ENCODE results near the gene MRPL27.
"Not testable (repeated sequence)": the region's sequence is repeated elsewhere in the genome, so short reads cannot be mapped to it uniquely, and the experiment has no call there.

Gene MRPL27

GRCh38 chr17:50372758-50373556 lies at the start of gene MRPL27, which contains the start of gene EME1:
Gene MRPL27, minus strand, starts transcription at chr17:50373184. Its CDS starts 14 bp downstream, at chr17:50373170.
Gene EME1, plus strand, starts transcription at chr17:50373229. Its CDS starts 1,980 bp downstream, at chr17:50375209.
- no peak for FAIRE-seq

DNA sequence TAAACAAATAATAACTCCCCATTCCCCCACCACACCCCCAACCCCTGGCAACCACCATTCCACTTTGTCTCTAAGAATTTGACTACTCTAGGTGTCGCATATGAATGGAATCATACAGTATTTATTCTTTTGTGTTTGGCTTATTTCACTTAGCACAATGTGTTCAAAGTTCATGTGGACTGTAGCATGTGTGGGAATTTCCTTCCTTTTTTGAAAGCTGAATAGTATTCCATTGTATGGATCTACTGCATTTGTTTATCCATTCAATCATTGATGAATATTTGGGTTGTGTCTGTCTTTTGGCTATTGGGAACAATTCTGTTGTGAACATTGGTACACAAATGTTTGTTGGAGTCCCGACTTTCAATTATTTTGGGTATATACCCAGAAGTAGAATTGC lies 49.8 kb upstream of the MRPL27 start:
- FAIRE-seq = no peak

DNA sequence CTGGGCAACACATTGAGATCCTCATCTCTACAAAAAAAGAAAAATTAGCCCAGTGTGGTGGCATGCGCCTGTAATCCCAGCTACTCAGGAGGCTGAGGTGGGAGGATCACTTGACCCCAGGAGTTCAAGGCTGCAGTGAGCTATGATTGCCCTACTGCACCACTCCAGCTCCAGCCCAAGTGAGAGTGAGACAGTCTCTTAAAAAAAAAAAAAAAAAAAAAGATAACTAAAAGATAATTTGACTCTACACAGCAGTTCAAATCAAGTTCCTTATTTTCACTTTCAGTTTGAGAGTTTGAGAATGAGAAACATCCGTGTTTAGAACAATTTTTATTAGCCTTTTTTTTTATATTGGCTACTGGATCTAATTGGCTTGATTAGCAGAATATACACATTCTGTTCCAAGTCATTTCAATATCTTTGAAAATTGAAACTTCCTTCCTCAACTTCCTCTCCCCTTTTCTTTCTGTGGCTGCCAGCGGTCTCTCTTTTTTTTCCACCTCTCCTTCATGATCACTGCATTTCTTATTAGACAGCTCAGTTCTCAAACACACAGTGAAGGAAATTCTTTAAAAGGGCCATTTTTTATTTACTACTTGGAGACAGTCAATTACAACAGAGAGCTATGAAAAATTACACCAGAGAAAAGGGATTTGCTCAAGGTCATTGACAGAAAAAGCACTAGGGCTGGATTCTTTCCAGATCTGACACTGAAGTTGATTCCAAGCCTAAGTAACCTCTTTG lies 48.5 kb upstream of the MRPL27 start:
- no peak for FAIRE-seq

DNA sequence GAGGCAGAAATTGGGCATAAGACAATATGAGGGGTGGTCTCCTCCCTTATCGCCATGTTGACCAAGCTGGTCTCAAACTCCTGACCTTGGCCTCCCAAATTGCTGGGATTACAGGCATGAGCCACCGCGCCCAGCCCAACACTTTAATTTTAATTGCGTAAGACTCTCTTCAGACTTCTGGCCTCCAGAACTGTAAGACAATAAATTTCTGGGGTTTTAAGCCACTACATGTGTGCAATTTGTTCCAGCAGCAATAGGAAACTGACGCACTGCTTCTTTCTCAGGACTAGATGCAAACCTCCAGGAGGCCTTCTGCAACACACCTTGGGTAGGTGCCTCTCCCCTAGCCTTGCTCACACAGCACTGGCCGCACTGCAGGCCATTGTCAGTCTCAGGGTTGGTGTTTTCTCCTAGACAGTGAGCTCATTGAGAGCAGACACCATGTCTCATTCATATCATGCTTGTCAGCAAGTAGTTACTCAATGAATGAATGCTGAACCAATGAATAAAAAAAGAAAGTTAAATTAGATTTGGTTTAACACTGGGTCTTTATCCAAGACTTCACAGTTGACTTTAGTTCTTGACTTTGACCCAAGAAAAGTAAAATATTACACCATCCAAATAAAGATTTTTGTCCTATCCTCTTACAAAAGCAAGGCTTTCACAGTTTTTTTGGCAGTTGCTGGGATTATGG lies 47.6 kb upstream of the MRPL27 start:
- no peak for FAIRE-seq

DNA sequence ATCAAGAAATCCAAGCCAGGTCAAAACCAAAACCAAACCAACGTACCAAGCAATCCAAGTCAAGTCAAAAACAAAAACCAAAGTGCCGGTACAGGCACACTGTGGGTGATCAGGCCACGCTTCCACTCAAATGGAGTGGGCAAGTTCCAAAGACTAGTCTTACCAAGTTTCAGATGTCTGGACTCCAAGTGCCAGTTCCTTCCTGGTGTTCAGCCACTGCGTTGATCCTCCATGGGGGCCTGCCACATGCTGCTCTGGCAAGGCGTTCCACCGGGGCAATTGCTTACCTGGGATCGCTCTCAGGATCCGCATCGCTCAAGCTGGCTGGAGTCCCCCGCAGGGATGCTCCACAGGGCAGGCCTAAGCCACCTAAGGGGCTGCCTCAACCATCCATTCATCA lies 46.6 kb upstream of the MRPL27 start:
- not testable (repeated sequence) for FAIRE-seq

- no peak for FAIRE-seq
Measured at GRCh38 chr17:50414808-50415207, 41.8 kb upstream of the MRPL27 start.

- FAIRE-seq = no peak
Measured at GRCh38 chr17:50412188-50412732, 39.3 kb upstream of the MRPL27 start.

DNA sequence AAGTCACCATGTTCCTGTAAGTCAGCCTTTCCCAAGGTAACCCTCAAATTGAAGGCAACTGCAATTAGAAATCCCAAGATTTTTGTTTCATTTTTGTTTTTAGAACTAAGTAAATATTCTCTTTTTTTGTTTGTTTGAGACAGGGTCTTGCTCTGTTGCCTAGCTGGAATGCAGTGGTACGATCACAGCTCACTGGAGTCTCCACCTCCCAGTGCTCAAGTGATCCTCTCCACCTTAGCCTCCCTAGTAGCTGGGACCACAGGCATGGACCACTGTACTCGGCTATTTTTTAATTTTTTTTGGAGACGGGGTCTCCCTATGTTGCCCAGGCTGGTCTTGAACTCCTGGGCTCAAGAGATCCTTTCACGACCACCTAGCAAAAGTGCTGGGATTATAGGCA lies 34.9 kb upstream of the MRPL27 start:
- FAIRE-seq = no peak

- FAIRE-seq = no peak
Measured at GRCh38 chr17:50406578-50406977, 33.6 kb upstream of the MRPL27 start.

GRCh38 chr17:50405351-50405750 lies 32.4 kb upstream of the MRPL27 start:
- FAIRE-seq = not testable (repeated sequence)

- FAIRE-seq = not testable (repeated sequence)
Measured at GRCh38 chr17:50399591-50399990, 26.6 kb upstream of the MRPL27 start.

DNA sequence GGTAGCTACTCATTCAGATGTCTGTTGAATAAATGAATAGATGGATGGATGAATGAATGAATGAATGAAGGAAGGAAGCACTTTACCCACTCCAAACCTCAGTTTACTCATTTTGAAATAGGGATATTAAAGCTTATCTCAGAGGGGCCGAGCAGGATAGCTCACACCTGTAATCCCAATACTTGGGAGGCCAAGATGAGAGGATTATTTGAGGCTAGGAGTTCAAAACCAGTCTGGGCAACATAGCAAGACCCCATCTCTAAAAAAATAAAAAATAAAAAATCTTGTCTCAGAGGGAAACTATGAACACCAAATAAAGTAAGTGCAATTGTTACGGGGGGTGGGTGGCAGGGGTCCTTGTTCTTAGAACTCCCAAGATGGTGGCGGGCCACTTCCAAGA lies 25.7 kb upstream of the MRPL27 start:
- not testable (repeated sequence) for FAIRE-seq

GRCh38 chr17:50397919-50398285 lies 24.9 kb upstream of the MRPL27 start:
- FAIRE-seq = no peak

DNA sequence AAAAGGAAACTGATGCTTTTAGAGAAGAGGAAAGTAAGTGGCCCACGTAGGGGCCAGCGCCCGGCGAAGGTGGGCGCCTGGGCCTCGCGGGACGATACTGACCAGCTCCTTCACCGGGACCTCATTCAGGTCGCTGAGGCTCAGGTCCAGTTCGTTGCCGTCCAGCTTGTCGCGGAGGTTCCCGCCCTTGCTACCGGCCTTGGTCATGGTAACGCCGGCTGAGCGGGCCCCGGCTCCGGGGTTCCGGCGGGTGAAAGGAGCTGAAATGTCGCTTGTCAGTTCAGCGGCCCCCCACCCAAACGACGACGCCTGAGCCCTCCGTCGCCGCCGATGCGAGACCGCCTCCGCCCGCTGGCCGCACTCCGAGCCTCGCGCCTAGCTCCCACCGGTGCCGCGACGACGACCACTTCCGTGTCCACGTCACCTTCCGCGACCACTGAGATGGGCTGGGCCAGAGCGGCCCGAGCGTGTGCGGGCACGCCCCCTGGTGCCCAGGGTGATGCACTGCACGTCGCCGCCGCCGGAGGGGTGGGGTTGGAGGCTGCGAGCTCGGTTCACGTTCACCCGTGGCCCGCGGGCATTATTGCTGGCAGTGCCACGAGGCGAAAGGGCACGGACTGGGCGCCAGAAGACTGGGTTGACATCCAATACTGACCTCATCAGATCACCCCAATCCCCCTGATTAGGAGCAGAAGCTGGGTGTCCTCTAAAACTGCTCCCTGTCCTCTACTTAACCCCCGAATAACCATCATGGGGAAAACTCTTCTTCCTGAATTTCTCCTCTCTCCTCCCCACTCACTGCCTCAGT lies 24.3 kb upstream of the MRPL27 start, which contains the start of gene LRRC59:
LRRC59 (minus strand) TSS at position 413 of the 808 bp plus-strand sequence; CDS start at position 207, 206 bp downstream.
- FAIRE-seq = no peak

GRCh38 chr17:50396261-50397110 lies 23.5 kb upstream of the MRPL27 start:
- FAIRE-seq = no peak

GRCh38 chr17:50394711-50395110 lies 21.7 kb upstream of the MRPL27 start:
- FAIRE-seq = no peak

DNA sequence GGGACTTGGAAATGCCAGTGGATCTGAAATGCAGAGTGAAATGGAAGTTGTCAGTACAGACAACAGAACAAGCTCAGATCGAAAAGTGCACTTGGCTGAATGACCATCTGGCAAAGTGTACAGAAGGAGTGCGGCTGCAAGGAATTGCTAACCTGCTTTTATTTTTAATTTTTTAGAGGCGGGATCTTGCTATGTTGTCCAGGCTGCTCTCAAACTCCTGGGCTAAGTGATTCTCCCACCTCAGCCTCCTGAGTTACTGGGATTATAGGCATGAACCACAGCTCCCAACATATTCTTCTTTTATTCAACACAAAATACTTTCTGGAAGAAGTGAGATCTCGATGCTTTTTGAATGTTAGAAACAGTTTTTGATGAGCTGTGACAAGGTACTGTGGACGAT lies 20.7 kb upstream of the MRPL27 start:
- no peak for FAIRE-seq

GRCh38 chr17:50392621-50393020 lies 19.6 kb upstream of the MRPL27 start:
- FAIRE-seq = no peak

DNA sequence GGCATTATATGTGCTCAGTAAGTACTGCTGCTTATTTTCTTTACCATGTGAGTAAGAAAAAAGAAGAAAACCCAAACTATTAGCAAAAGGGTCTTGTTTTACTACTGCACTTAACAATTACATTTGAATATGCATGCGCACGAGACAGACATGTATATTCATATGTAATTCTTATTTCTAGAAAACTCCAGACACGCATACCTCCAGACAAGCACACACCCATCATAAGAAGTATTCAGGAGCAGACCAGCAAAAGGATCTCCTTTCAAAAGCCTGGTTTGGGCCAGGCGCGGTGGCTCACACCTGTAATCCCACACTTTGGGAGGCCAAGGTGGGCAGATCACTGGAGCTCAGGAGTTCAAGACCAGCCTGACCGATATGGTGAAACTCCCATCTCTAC lies 16.6 kb upstream of the MRPL27 start:
- no peak for FAIRE-seq

DNA sequence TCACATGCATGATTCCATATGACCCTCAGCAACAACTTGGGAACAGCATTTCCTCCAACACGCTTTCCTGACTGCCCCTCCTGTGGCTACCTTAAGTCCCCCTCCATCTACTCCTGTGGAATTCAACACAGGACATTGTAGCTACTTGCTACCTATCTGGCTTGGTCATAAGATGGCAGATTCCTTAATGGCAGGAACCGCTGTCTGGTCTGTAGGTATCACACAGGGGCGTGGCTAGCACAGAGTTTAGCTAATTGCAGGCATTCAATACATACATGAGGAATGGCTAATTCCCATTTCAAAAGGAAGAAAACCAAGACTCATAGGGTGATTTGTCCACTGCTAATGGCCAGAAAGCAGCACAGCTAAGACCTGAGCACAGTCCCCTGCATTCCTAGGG lies 15.7 kb upstream of the MRPL27 start:
- no peak for FAIRE-seq

DNA sequence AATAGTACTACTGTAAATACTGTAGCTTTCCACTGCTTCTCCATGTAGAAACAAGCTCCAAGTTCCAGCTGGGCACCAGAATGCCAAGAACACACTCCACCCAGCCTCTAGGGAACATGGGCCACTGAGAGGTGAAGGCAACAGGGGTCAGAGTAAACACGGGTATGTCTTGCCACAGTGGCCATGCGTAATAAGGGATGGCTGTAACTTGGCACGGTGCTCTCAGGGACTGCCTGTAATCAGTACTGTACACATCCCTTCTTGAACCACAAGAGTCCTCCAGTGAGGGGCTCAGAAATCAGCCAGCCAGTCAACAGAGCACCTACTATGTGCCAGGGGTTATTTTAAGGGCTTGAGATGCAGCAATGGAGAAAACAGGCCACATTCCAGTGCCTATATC lies 13.5 kb upstream of the MRPL27 start:
- no peak for FAIRE-seq

All from islet of Langerhans (tissue), 1 donor.